Uterus (tissue), 2 donors: ENCODE results near the gene ENTPD1.

Experiments
- CTCF ChIP-seq, 4 experiments: fragments of 200-600 bp in 2 of 4; fragments of 450-650 bp in 2 of 4; sonication (generic) in 2 of 4; IDR thresholded peaks; one replicate each; pipeline ENCODE4 v1.5.1; 2016 to 2019; ENCODE audit warnings: antibody characterized with exemption in 4 of 4, mild to moderate bottlenecking in 2 of 4, moderate library complexity in 1 of 4
- POLR2A ChIP-seq, 2 donors: fragments of 450-650 bp; IDR thresholded peaks; one replicate each; pipeline ENCODE4 v1.6.1; 2016; ENCODE audit warnings: antibody characterized with exemption in 2 of 2, mild to moderate bottlenecking in 1 of 2, moderate library complexity in 1 of 2

DNA sequence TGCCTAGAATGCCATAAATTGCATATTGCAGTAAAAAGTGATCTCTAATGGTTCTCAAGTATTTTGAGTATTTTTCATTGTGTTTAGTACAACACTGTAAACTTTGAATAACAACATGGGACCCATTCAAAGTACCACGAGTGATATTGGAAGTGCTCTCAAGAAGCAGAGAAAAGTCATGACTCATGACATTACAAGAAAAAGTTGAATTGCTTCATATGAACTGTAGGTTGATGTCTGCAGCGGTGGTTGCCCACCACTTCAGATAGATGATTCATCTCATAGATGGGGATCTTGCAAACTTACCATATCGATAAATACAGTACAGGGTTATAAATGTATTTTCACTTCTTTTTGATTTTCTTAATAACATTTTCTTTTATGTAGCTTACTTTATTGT, 33.9 kb downstream of the ENTPD1 start:
- TF ChIP-seq CTCF (IDR thresholded peaks at IDR 0.05) (no peak), POLR2A (IDR thresholded peaks at IDR 0.05) (no peak)
